ENCODE results near the gene CAD. TPM values are rescaled to one million over a fixed set of nuclear protein-coding genes. Genes with fewer than 3 reads are reported as not detected.

Gene CAD
- total RNA-seq, 1 experiment from 2014 or later, result 114 TPM

GRCh38 chr2:27227501-27227900 is 10.3 kb downstream of the CAD start (continued):
- TF ChIP-seq EZH2phosphoT487 (IDR thresholded peaks at IDR 0.05; ENCODE audit: borderline replicate concordance) (no peak), TCF7L2 (IDR thresholded peaks at IDR 0.05; ENCODE audit: borderline replicate concordance, extremely low read depth, insufficient read depth, insufficient read length) (no peak), SP1 (IDR thresholded peaks at IDR 0.05; ENCODE audit: low read depth) (no peak), REST (IDR thresholded peaks at IDR 0.05; ENCODE audit: low read depth) (no peak), CEBPB (IDR thresholded peaks at IDR 0.05; ENCODE audit: low read depth) (no peak), YY1 (IDR thresholded peaks at IDR 0.05; ENCODE audit: extremely low read depth, insufficient replicate concordance, low read depth, low read length) (no peak)

- intact Hi-C loops (cut with micrococcal nuclease), result no loop called here
- Histone ChIP-seq H4K20me1 (ENCODE audit: insufficient read depth) (peaks cover 9% of the 10 kb centered on the region), H3K27me3 (ENCODE audit: insufficient read depth, low read length) (no peaks in the 10 kb centered on the region), H3K9me2 (ENCODE audit: insufficient read depth) (no peaks in the 10 kb centered on the region), H2AFZ (ENCODE audit: low read depth, low read length, poor library complexity, severe bottlenecking) (no peak overlapping the region), H3K9ac (ENCODE audit: low read length) (no peak overlapping the region), H3K36me3 (ENCODE audit: control insufficient read depth in 1 of 2, insufficient read depth in 2 of 2, low read length in 2 of 2) (peaks cover 62 to 78% of the 10 kb centered on the region in 2 experiments), H3K4me1 (ENCODE audit: control insufficient read depth in 1 of 2, insufficient read depth in 2 of 2, low read length in 2 of 2) (no peaks in the 10 kb centered on the region), H3K79me2 (ENCODE audit: insufficient read depth, low read length) (peaks cover 4% of the 10 kb centered on the region; the same call in 1 of the 2 replicates), H3K27ac (ENCODE audit: low read depth, low read length) (no peak overlapping the region), H3K4me3 (replicated peaks in 1 of 2; ENCODE audit: low read depth in 1 of 2, low read length in 2 of 2) (no peak overlapping the region), H3K4me2 (ENCODE audit: low read length) (no peak overlapping the region), H3K9me3 (ENCODE audit: control insufficient read depth in 1 of 2, insufficient read depth in 1 of 2, low read depth in 1 of 2, low read length in 2 of 2) (no peaks in the 10 kb centered on the region)
- ATAC-seq (no peak), DNase-seq (ENCODE audit: low read depth, low spot score) (no peak)
- TSS peak; percentile 13 for BruUV-seq (replicated peaks)
- ChIA-PET POLR2A (no interaction called here), RAD21 (ENCODE audit: low non-redundant PET in 1 of 2, low total read pairs in 2 of 2, uncharacterized antibody in 2 of 2, unreplicated experiment in 2 of 2) (no interaction called here), CTCF (no interaction called here)
- no peak for TF ChIP-seq SIN3A (IDR thresholded peaks at IDR 0.05; ENCODE audit: low read depth)
- no peak for TF ChIP-seq EGR1 (IDR thresholded peaks at IDR 0.05; ENCODE audit: low read depth)
- TF ChIP-seq CBX3 (IDR thresholded peaks at IDR 0.05; ENCODE audit: low read depth), result no peak
- no peak for TF ChIP-seq JUND (IDR thresholded peaks at IDR 0.05)
- no peak for TF ChIP-seq CTCF (IDR thresholded peaks at IDR 0.05 in 2 of 3, conservative IDR thresholded peaks at IDR 0.05 in 1 of 3; ENCODE audit: borderline replicate concordance in 1 of 3, insufficient read depth in 1 of 3, low read depth in 2 of 3, low read length in 2 of 3)
- no peak for TF ChIP-seq YY1 (IDR thresholded peaks at IDR 0.05; ENCODE audit: extremely low read depth, insufficient replicate concordance, low read depth, low read length)
- TF ChIP-seq POLR2A (IDR thresholded peaks at IDR 0.05; ENCODE audit: borderline replicate concordance, extremely low read depth, insufficient read depth, insufficient read length), result no peak
- no peak for TF ChIP-seq ZNF274 (IDR thresholded peaks at IDR 0.05; ENCODE audit: low read depth, low read length)
- no peak for TF ChIP-seq REST (IDR thresholded peaks at IDR 0.05; ENCODE audit: low read depth)
- TF ChIP-seq EZH2phosphoT487 (IDR thresholded peaks at IDR 0.05; ENCODE audit: borderline replicate concordance), result no peak
Observed at GRCh38 chr2:27231921-27232320, 14.8 kb downstream of the CAD start.

Measured in HCT116 (cell line).